ENCODE data around the gene OR13F1. TPM values are rescaled to one million over a fixed set of nuclear protein-coding genes. Genes with fewer than 3 reads are reported as not detected.

OR13F1 gene
- total RNA-seq: not detected
- long read RNA-seq: 0 reads

- H3K27me3 ChIP-seq (ENCODE audit: low read depth): no peaks in the 10 kb centered on the region
- H3K36me3 ChIP-seq: no peaks in the 10 kb centered on the region
- H3K4me1 ChIP-seq: no peaks in the 10 kb centered on the region
- H3K4me3 ChIP-seq: no peak within 1 kb of the TSS
- TF ChIP-seq CTCF (IDR thresholded peaks at IDR 0.05): no peak
- intact Hi-C loops (cut with DNase I): no loop called here
- no peaks in the 10 kb centered on the region for H3K9me3 ChIP-seq
- ATAC-seq (no peak), DNase-seq (no peak)
- H3K27ac ChIP-seq: no peak within 1 kb of the TSS
Measured at GRCh38 chr9:104503963-104504362, at the start of gene OR13F1. Gene OR13F1 (plus strand): TSS chr9:104504263. CDS start chr9:104504263, 0 bp downstream.

- H3K9me3 ChIP-seq: no peaks in the 10 kb centered on the region
- no peaks in the 10 kb centered on the region for H3K27me3 ChIP-seq (ENCODE audit: low read depth)
- ATAC-seq (no peak), DNase-seq (no peak)
- no peak overlapping the region for H3K4me3 ChIP-seq
- no peak for TF ChIP-seq CTCF (IDR thresholded peaks at IDR 0.05)
- intact Hi-C loops (cut with DNase I): no loop called here
- no peak overlapping the region for H3K27ac ChIP-seq
- no peaks in the 10 kb centered on the region for H3K4me1 ChIP-seq
- H3K36me3 ChIP-seq: no peaks in the 10 kb centered on the region
Measured at GRCh38 chr9:104456831-104457230, 47.2 kb upstream of the OR13F1 start.

- no peak for DNase-seq
- Histone ChIP-seq H3K27ac (no peak overlapping the region), H3K36me3 (no peaks in the 10 kb centered on the region), H3K4me3 (no peak overlapping the region), H3K9me3 (no peaks in the 10 kb centered on the region), H3K4me1 (no peaks in the 10 kb centered on the region), H3K27me3 (ENCODE audit: low read depth) (no peaks in the 10 kb centered on the region)
- TF ChIP-seq CTCF (IDR thresholded peaks at IDR 0.05): no peak
- intact Hi-C loops (cut with DNase I): no loop called here
- no peak for ATAC-seq
Measured at GRCh38 chr9:104463864-104464263, 40.2 kb upstream of the OR13F1 start.

GRCh38 chr9:104468261-104468660 is 35.8 kb upstream of the OR13F1 start:
- no peak for TF ChIP-seq CTCF (IDR thresholded peaks at IDR 0.05)
- ATAC-seq: no peak
- intact Hi-C loops (cut with DNase I): no loop called here

GRCh38 chr9:104482921-104483570 is 21.0 kb upstream of the OR13F1 start:
- Histone ChIP-seq H3K4me1 (no peaks in the 10 kb centered on the region), H3K36me3 (no peaks in the 10 kb centered on the region), H3K9me3 (no peaks in the 10 kb centered on the region), H3K27me3 (ENCODE audit: low read depth) (no peaks in the 10 kb centered on the region), H3K27ac (no peak overlapping the region), H3K4me3 (no peak overlapping the region)
- DNase-seq (no peak), ATAC-seq (no peak)
- intact Hi-C loops (cut with DNase I): no loop called here
- no peak for TF ChIP-seq CTCF (IDR thresholded peaks at IDR 0.05)

More at GRCh38 chr9:104468261-104468660, 35.8 kb upstream of the OR13F1 start:
- Histone ChIP-seq H3K36me3 (no peaks in the 10 kb centered on the region), H3K9me3 (no peaks in the 10 kb centered on the region), H3K27me3 (ENCODE audit: low read depth) (no peaks in the 10 kb centered on the region), H3K27ac (no peak overlapping the region), H3K4me3 (no peak overlapping the region), H3K4me1 (no peaks in the 10 kb centered on the region)
- no peak for DNase-seq
